ENCODE results near the gene SLC37A1.

SLC37A1 gene

DNA sequence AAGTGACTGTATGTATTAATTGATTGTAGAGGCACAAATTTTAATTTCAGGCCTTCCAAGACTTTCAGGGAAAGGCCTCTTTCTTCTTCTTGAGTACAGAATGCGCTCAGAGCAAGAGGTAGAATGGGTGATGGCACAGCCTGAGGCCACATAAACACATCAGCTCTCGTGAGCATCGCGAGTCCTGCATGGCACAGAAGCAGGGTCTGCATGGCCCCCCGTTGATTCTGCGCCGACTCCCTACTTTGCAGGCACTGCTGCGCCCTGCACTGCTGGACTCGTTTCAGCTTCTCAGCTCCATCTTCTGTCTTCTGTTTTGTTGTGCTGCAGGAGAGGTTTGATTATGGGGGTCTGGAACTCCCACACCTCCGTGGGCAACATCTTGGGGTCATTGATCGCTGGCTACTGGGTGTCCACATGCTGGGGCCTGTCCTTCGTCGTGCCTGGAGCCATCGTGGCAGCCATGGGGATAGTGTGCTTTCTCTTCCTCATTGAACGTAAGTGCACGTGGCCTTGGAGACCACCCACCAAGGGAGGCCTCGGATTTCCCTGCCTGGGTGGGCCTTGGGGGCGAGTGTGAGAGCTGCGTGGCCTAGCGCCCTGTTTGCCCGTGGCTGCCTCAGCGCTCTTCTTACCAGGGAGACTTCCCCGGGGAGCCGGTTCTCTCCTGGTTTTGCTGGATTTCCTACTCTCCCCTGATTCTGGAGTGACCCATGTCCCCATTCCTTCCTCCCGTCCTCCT lies 29.6 kb downstream of the SLC37A1 start:
- no peak for DNase-seq (ENCODE audit: low read depth, low spot score)

- DNase-seq (ENCODE audit: low read depth, low spot score): no peak
Observed at GRCh38 chr21:42544544-42544943, 30.9 kb downstream of the SLC37A1 start.

DNA sequence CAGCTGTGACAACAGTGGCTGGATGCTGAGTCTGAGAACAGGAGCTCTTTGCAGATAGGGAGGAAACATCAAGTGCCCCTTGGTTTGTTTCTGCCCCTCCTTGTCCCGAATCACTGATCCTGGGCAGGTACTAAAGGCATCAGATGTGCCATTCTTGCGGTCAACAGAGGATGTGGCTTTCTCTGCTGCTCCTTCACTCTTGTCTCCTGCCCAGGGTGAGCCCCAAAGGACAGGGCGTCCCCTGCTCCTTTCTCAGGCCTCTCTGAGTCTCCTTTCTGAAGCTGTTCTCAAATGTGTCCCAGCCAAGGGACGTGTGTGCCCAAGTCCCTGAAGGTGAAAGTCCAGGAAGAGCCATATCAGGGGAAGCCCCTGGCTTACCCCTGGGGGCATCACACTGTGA lies 31.7 kb downstream of the SLC37A1 start:
- DNase-seq (ENCODE audit: low read depth, low spot score): no peak

DNA sequence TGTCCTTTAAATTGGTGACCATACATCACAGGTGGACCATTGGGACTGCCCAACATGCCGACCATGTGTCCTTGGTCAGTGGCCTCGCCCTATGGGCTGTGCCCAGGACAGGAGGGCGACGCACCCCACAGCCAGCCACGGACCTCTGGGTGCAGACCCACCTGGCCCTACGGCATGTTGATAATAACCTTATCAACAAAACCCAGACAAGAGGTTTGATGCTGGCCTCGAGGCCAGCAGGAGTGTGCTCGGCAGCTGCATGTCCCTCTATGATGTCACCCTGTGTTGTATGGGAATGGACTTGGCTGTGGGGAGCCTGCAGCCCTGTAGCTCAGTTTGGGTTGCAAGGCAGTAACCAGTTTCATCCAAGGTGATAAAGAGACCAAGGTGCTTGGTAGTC lies 32.1 kb downstream of the SLC37A1 start:
- no peak for DNase-seq (ENCODE audit: low read depth, low spot score)

GRCh38 chr21:42546433-42546832 lies 32.8 kb downstream of the SLC37A1 start:
- no peak for DNase-seq (ENCODE audit: low read depth, low spot score)

DNA sequence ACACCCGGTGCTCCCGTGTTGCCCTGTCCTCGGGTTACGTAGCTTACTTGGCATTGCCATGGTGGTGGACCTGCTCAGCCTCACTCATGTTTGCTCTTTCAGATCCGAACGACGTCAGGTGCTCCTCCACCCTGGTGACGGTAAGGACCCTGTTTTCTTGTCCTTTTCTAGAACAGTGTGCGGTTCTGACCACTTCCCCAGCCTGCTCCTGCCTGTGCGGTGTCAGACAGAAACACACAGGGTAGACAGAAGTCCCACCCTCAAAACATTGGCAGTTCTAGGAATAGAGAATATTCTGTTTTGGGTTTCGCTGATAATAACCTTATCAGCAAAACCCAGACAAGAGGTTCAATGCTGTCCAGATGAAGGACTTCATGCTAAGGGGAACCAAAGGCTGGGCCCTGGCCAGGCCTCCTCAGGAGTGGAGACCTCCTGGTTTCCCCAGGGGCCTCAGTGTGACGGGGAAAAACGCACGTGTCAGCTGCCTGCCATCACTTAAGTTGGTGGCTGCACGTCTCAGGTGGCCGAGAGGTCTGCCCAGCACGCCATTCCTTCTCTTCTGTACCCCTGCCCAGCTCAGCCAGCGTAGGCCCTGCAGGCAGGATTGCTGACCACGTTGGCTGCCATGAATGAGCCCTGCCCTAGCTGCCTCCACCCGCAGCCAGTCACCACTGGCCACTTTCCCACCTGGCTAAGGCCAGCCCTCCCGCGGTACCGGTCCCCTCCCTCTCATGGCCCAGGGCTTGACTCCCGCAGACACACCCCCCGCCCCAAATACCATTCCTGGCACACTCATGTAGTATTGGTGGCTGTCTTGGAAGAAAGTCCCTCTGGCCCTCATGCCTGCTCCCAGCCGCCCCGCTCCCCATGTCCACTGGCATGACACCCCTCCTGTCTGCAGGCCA lies 33.6 kb downstream of the SLC37A1 start:
- DNase-seq (ENCODE audit: low read depth, low spot score): no peak

- DNase-seq (ENCODE audit: low read depth, low spot score): no peak
Observed at GRCh38 chr21:42547906-42548365, 34.3 kb downstream of the SLC37A1 start.

DNA sequence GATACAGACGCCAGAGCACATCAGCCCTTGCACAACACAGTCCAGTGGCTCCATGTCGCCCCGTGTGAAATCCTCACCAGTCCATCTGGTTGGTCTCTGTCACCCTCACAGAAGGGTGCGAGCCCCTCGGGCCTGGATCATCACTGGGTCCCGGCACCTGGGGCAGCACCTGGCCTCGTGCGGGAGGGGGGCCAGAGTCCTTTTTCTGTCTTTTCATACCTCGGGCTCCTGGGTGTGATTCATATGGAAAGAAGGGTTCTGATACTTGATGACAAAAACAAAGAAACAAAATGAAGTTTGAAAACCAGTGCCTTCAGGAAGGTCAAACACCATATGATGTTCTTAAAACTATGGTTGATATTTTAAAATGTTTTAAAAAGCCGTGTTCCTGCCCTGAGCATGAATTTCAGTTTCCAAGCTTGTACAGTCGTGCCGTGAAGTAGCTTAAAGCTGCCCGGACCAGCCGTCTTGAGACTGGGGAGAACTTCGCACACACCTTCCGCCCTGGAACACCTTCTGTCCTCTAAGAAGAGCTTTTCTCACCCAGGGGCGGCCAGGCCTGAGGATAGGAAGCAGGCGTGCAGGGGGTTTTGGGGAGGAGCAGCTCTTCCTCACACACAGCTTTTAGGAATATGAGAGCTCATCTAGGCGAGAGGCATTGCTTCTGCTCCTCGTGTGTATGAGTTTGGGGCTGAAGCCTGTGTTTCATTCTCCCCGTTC lies 35.2 kb downstream of the SLC37A1 start:
- DNase-seq (ENCODE audit: low read depth, low spot score): no peak

DNA sequence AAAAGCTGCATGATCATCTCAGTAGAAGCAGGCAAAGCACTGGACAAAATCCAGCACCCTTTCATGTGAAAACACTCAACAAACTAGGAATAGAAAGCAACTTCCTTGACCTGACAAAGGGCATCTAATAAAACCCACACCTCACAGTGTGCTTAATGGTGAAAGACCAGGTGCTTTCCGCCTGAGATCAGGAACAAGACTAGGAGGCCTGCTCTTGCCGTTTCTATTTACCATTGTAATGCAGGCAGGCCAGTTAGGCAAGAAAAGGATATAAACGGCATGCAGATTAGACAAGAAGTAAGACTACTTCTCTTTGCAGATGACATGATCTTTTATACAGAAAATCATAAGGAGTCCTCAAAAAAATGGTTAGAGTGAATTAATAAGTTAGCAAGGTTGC lies 37.2 kb downstream of the SLC37A1 start:
- no peak for DNase-seq (ENCODE audit: low read depth, low spot score)

GRCh38 chr21:42552407-42553336 lies 39.0 kb downstream of the SLC37A1 start:
- DNase-seq (ENCODE audit: low read depth, low spot score): no peak

DNA sequence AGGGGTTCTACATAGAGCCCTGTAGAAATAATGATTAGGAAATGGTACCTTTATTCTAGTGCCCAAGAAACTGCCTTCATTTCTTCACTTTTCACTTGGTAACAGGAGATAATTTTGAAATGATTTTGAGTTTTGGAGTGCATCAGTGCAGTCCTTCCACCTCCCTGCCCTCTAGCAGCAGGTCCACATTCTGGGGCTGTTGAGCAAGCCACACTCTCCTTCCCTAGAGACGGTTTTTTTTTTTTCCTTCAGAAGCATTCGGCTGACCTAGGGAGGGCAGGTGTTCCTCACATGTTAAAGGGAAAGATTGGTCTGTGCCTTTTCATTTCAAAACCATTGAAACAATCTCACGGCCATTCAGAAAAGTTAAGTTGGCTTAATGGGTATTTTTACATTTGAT lies 39.8 kb downstream of the SLC37A1 start:
- no peak for DNase-seq (ENCODE audit: low read depth, low spot score)

GRCh38 chr21:42554251-42554961 lies 40.8 kb downstream of the SLC37A1 start:
- DNase-seq (ENCODE audit: low read depth, low spot score): no peak

DNA sequence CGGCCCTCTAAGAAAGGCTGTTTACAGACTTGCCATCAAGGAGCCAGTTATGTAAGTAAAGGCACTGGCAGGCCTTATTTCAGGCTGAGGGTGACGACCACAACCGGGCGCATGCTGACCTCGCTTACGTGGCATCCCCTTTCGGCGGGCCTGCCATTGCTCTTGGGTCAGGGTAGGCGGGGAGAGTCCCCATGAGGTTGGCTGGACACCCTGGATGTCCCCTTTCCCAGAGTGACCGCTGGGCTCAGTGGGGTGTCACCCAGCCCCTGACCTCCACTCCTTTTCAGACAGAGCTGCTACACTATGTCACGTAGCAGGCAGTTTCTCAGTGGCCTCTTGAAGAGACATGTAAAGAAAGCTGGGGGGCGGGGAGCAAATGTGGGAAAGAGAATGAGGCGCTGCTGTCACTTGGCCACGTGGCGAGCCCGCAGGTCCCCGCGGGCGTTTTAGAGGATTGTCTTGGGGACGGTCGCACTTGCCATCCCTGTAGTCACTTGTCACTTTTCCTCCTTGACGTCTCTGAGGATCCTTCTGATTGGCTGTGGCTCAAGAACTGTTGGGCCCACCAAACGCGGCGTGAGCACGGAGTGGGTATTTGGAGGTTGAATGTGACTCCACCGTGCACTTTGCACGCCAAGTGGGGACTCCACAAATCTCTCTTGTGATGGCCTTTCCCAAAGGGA lies 42.2 kb downstream of the SLC37A1 start:
- DNase-seq (ENCODE audit: low read depth, low spot score): no peak

GRCh38 chr21:42556476-42556875 lies 42.8 kb downstream of the SLC37A1 start:
- no peak for DNase-seq (ENCODE audit: low read depth, low spot score)

DNA sequence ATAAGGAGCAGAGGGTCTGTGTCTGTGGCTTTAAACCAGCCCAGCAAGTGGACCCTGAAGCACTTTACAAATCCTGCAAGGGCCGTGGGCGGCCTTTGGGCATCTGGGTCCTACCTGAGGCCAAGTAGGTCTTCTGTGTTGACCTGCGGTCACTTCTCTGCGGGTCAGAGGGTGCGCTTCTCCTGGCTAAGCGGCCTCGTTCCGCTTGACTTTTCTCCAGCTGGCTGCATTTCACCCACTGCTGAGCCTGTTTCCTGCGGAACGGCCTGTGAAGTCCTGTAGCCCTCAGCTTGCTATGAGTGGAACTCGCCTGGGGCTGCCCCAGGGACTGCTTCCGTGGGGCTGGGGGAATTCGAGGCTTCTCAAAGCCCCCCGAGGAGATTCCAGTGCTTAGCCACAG lies 43.3 kb downstream of the SLC37A1 start:
- no peak for DNase-seq (ENCODE audit: low read depth, low spot score)

GRCh38 chr21:42557420-42557819 lies 43.8 kb downstream of the SLC37A1 start:
- no peak for DNase-seq (ENCODE audit: low read depth, low spot score)

DNA sequence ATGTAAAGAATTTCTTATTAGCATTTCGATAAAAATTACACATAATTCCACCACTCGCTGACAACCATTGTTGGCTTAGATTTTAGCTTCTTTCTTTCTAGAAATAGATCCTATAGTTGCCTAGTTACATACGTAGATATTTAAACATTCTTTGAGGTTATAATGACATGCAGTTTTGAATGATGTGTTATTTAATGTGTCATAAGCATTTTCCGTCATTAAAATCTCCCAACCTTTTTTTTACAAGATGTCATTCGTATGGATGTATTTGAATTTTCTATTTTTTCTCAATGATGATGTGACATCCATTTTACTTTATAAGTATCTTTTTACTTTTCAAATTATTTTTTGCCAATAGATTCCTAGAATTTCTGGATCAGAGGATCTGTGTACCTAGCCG lies 44.7 kb downstream of the SLC37A1 start:
- no peak for DNase-seq (ENCODE audit: low read depth, low spot score)

GRCh38 chr21:42558846-42559245 lies 45.2 kb downstream of the SLC37A1 start:
- no peak for DNase-seq (ENCODE audit: low read depth, low spot score)

GRCh38 chr21:42559326-42559725 lies 45.7 kb downstream of the SLC37A1 start:
- DNase-seq (ENCODE audit: low read depth, low spot score): no peak

All from iPS DF 19.7 (cell line).